Fibroblast of skin of left quadriceps (primary cell): Measurements from ENCODE around the gene SF3B1.
"Not testable (repeated sequence)": the region's sequence is repeated elsewhere in the genome, so short reads cannot be mapped to it uniquely, and the experiment has no call there.

Experiments
- DNase-seq, 2 experiments: peaks; one replicate each; pipeline ENCODE4 v3.0.0-alpha.2; 2013; ENCODE audit warnings: low read depth in 2 of 2

Gene SF3B1

DNA sequence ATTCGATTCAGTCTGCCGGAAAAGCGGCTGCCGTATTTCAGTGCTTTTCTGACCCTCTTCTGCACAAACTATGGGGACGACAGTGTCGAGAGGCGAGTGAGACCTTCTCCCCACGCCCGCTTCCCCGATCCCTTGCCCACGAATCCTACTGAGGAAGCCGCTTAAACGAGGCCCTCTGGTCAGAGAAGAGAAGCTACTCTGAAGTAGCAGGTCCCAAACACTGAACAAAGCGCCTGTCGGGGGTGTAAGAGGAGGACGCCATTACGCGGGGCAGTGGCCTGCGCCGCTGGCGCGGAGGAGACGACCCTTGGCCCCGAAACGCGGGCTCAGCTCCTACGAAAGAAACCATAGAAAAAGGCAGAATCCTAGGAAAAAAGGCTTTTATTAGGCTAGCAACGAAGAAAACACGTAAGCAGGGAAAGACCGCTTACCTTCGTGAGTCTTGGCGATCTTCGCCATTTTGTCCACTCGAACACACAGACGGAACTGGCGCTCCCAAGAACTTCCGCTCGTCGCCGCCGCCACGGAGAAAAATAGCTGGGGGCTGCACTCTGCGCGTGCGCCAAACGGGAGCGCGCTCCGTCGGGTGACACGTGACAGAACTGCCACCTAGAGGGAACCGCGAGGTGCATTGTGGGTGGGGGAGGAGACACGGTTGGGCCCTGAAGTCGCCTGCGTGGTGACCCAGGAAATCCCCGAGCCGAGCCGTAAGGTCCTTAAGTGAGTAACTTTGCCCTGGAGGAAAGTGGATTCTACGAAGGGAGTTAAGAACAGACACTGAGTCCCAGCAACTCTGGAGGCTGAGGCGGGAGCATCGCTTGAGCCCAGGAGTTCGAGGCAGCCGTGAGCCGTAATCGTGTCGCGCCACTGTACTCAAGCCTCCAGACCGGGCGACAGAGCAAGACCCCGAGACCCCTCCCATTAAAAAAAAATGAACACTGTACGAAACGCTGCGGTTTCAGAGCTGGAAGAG, at the start of gene SF3B1:
Gene SF3B1 (minus strand): TSS at position 488 of the 973 bp plus-strand sequence. CDS start 29 bp downstream, at position 459.
- DNase-seq = peak; percentile 94

- not testable (repeated sequence) for DNase-seq
These were observed 49.4 kb upstream of the SF3B1 start for GRCh38 chr2:197484248-197484647.

GRCh38 chr2:197480165-197481036, 45.6 kb upstream of the SF3B1 start:
- no peak for DNase-seq

- no peak for DNase-seq
These were observed 43.0 kb upstream of the SF3B1 start for GRCh38 chr2:197477797-197478196.

DNA sequence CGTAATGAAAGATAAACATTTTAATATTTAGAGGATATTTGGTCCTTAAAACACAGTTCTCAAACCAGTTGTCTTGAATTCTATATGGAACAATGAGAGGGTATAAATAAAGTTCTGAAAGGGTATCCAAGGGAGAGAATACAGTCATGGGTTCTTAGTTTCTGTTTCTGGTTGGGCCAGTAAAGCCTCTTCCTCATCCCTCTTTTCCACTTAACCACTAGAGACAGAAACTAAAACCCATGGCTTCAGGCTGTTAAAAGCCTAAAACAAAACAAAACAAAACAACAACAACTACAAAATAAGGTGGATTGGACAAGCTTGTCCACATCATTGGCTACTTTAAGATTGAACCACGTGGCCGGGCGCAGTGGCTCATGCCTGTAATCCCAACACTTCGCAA, 37.3 kb upstream of the SF3B1 start:
- no peak for DNase-seq

DNA sequence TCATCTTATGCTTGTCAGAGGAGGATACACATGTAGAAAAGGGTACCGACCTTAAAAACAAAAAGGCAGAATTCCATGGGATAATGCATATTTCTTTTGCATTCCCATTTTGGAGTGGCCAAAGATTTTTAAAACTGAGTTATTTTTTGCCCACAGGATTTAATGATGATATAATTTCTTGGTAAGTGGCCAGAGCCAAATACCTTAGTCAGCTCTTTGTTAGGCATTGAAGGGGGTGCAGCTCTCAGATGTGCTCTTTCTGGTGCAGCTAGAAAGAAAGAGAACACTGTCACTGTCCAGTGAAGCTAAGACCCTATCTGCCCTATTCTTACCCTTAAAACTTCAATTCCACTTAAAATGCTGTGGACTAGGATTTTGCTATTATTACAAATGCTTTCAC, 29.3 kb upstream of the SF3B1 start:
- DNase-seq = no peak

DNA sequence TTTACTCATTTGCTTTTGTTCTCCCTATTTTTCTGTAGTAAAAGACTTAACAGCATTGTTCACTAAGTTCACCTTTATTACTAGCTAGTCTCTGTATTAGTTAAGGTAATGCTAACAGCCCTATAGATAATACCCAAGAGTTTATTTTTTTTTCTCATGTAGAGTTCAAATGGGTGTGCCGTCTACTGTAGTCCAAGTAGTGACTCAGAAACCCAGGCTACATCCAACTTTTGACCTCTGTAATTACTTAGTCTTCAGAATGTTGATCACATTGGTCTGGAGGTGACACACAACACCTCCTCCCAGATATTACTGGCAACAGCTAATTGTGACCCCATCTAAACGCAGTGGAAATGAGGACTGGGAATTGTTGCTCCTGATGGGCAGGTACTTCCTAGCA, 26.2 kb upstream of the SF3B1 start:
- DNase-seq = no peak

DNA sequence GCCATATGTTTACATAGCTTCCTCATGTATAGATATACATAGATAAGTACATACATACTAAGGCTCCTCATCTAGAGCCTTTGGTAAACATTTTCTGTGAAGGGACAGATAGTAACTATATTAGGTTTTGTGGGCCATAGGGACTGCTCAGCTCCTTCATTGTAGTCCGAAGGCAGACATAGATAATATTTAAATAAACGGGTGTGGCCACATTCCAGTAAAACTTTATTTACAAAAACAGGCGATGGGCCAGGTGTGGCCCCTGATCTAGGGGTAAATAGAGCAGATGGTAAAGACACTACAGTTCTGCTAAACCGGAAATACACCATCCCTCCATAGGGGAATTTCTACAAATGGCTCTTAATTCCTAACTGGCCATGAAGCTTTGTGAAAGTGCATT, 25.8 kb upstream of the SF3B1 start:
- DNase-seq = no peak

DNA sequence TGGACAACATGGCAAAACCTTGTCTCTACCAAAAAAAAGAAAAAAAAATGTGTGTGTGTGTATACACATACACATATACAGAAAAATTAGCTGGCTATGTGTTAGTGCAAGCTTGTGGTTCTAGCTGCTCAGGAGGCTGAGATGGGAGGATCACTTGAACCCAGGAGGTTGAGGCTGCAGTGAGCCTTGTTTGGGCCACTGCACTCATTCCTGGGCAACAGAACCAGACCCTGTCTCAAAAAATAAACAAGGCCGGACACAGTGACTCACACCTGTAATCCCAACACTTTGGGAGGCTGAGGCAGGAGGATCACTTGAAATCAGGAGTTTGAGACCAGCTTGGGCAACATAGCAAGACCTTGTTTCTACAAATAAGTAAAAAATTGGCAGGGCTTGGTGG, 20.6 kb upstream of the SF3B1 start:
- DNase-seq = no peak

- no peak for DNase-seq
These were observed 20.1 kb upstream of the SF3B1 start for GRCh38 chr2:197454923-197455322.

DNA sequence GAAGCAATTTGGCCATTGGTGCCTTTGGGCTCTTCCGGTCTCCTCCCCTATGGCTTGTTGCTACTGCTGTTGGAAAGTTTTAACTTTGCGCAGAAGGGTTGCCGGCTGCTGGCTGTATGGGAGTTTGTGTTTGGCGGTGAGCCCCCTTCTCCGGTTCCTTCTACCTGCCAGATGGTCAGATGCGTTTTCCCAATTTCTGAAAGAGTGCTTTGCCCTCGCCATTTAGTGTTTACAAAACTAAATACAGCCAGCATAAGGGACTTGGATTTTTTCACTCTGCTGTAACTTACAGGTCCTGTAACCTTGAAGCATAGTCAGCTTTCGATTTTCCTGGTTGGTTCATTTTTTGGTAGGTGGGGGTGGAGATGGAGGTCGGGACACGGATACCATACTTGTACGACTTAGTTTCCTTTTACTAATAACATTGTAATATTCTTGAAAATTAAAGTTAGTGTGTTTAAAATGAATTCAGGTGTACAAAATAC, 19.1 kb upstream of the SF3B1 start:
- DNase-seq = no peak

GRCh38 chr2:197453123-197453913, 18.5 kb upstream of the SF3B1 start, which contains the start of gene COQ10B:
Gene COQ10B (plus strand): TSS chr2:197453552. CDS start chr2:197453561, 9 bp downstream.
- DNase-seq = peak; percentile 99

DNA sequence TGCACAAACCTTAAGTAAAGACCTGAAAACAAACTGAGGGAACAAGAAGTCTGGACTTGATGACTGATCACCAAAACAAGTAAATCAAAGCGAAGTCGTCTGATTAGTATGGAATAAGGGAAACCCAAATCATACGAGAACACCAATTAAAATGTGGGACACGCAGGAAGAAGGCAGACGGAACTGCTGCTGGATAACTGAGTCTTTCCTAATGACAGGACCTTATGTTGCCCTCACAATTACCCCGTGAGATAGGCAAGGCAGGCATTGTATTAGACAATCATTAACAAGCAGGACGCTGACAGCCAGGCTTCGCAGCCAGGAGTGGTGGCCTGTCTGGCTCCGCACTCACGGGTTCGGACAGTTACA, 17.9 kb upstream of the SF3B1 start:
- DNase-seq = no peak

GRCh38 chr2:197450935-197451358, 16.1 kb upstream of the SF3B1 start:
- DNase-seq = not testable (repeated sequence)

GRCh38 chr2:197450465-197450864, 15.6 kb upstream of the SF3B1 start:
- DNase-seq = no peak

DNA sequence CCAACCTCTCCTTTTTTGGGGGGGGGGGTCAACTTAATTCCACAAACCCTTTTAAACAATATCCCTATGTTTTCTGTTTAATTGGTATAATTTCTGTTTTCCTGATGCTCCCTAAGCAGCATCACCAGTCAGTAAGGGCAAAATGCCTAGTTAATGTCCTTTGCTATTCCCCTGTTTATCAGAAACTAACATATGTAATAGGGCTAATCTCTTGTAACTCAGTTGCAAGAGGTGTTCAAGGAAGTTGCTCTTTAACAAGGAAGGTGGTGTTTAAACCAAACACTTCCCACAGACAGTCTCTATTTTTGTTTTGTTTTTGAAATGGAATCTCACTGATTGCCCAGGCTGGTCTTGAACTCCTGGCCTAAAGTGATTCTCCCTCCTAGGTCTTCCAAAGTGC, 12.0 kb upstream of the SF3B1 start:
- no peak for DNase-seq

DNA sequence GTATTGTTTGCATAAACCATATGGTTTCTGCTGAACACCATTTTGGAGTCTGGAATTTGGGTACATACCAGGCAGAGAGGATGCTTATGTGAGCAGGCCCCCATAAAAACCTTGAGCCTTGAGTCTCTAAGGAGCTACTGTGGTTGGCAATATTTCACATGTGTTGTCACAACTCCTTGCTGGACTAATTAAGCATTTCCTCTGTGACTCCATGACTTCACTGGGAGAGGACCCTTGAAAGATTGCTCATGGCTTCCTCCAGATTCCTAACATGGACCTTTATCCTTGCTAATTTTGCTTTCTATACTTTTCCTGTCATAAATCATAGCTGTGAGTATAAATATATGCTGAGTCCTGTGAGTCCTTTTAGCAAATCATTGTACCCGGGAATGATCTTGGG, 10.9 kb upstream of the SF3B1 start:
- DNase-seq = peak; percentile 53 to 63

DNA sequence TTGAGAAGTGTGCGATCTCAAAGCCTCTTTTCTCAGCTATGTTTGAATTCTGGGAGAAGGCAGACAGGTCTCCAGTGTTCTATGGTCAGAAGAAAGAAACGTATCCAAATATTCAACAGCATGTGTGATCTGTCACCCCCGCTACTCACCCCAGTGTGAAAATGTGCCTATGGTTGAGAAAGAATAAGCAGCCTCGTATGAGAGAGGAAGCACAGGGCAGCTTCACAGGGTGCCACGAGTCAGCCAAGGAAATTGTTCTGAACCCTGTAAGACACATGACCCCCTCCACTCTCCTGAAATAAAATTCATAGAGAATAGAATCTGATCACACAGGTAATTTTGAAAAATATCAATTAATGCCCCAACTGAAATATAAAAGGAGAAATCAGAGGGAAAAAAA, 8.0 kb upstream of the SF3B1 start:
- no peak for DNase-seq

- DNase-seq = no peak
These were observed 2.6 kb upstream of the SF3B1 start for GRCh38 chr2:197437380-197437779.

- DNase-seq = no peak
These were observed 981 bp upstream of the SF3B1 start for GRCh38 chr2:197435598-197436420.
